ENCODE measurements around the gene SCFD1.

- no peak for TF ChIP-seq CTCF (conservative IDR thresholded peaks at IDR 0.05; ENCODE audit: low read depth, low read length)
- no peak for TF ChIP-seq EZH2 (IDR thresholded peaks at IDR 0.05; ENCODE audit: borderline replicate concordance, low read depth, low read length, poor library complexity, severe bottlenecking)
Observed at GRCh38 chr14:30607156-30607780, 14.9 kb upstream of the SCFD1 start.
